Neutrophil (primary cell): ENCODE measurements around the gene HMCN1.

ENCODE experiments used
- H3K27ac ChIP-seq: fragments of 200-600 bp; sonication (generic); 2 replicates; pipeline ENCODE4 v1.5.1; 2016; ENCODE audit warnings: mild to moderate bottlenecking, moderate library complexity
- H3K27me3 ChIP-seq: fragments of 200-600 bp; sonication (generic); 2 replicates; pipeline ENCODE4 v1.6.0; 2016; ENCODE audit warnings: mild to moderate bottlenecking
- H3K36me3 ChIP-seq: fragments of 200-600 bp; sonication (generic); 2 replicates; pipeline ENCODE4 v1.5.1; 2017
- H3K4me1 ChIP-seq, 2 experiments: fragments of 200-600 bp in 1 of 2; sonication (generic) in 1 of 2; 1 replicate in 1 of 2; 2 replicates in 1 of 2; pipeline versions ENCODE4 v1.5.1 to v1.6.1; 2013 to 2016; ENCODE audit warnings: low read depth in 1 of 2, low read length in 1 of 2, mild to moderate bottlenecking in 1 of 2, moderate library complexity in 1 of 2; ENCODE audit not compliant: control insufficient read depth in 1 of 2, insufficient read depth in 1 of 2
- H3K4me3 ChIP-seq, 2 experiments: fragments of 200-600 bp in 1 of 2; sonication (generic) in 1 of 2; 1 replicate in 1 of 2; 2 replicates in 1 of 2; pipeline ENCODE4 v1.5.1; 2013 to 2016; ENCODE audit warnings: low read depth in 1 of 2, low read length in 1 of 2, mild to moderate bottlenecking in 1 of 2, moderate library complexity in 1 of 2
- H3K9me3 ChIP-seq: fragments of 200-600 bp; sonication (generic); 2 replicates; pipeline ENCODE4 v1.5.1; 2016
- TF ChIP-seq, protein P1 (sequence below): fragments of 200-600 bp; sonication (generic); IDR thresholded peaks from 2 replicates; pipeline ENCODE4 v1.5.1; 2016; ENCODE audit warnings: antibody characterized with exemption

HMCN1 gene

DNA sequence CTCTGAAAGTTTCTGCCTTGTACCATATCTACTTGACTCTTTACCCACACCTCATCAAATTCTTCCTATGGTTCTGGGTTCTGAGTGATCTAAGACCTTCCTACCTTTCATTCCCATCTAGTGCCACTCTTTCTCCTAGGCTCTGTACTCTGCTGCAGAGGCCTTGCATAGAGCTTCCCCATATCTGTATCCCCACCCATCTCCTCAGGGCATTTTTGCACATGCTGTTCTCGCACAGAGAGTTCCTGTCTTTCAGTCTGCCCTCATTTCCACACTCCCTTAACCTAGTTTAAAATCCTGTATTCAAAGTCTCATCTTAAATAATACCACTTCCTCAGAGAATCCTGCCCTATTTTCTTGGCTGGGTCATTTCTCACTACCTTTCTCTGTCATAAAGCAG is 114.8 kb downstream of the HMCN1 start:
- TF ChIP-seq, protein P1, sequence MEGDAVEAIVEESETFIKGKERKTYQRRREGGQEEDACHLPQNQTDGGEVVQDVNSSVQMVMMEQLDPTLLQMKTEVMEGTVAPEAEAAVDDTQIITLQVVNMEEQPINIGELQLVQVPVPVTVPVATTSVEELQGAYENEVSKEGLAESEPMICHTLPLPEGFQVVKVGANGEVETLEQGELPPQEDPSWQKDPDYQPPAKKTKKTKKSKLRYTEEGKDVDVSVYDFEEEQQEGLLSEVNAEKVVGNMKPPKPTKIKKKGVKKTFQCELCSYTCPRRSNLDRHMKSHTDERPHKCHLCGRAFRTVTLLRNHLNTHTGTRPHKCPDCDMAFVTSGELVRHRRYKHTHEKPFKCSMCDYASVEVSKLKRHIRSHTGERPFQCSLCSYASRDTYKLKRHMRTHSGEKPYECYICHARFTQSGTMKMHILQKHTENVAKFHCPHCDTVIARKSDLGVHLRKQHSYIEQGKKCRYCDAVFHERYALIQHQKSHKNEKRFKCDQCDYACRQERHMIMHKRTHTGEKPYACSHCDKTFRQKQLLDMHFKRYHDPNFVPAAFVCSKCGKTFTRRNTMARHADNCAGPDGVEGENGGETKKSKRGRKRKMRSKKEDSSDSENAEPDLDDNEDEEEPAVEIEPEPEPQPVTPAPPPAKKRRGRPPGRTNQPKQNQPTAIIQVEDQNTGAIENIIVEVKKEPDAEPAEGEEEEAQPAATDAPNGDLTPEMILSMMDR: no peak
- no peaks in the 10 kb centered on the region for H3K36me3 ChIP-seq
- H3K27me3 ChIP-seq: no peaks in the 10 kb centered on the region
- H3K4me3 ChIP-seq: no peak overlapping the region
- no peak overlapping the region for H3K27ac ChIP-seq
- no peaks in the 10 kb centered on the region for H3K4me1 ChIP-seq
- no peaks in the 10 kb centered on the region for H3K9me3 ChIP-seq

DNA sequence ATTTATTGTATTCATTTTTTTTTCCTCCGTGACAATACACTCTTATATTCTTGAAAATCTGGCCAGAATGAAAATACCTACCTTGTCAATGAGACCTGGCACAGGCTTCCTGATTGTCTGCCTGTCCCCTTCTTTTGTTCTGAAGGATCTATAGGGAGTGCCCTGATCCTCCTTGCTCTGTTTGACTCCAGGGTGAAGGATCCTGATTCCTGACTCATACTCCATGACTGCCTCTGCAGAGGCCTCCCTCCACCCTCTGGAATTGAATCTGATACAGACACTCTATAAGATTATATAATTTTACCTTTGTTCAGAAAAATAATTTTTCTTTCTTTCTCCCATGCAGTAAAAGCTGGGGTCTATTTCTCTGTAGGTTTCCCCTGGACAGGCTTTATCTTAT is 116.2 kb downstream of the HMCN1 start:
- TF ChIP-seq, protein P1: no peak
- no peaks in the 10 kb centered on the region for H3K4me1 ChIP-seq
- no peaks in the 10 kb centered on the region for H3K9me3 ChIP-seq
- no peaks in the 10 kb centered on the region for H3K27me3 ChIP-seq
- H3K27ac ChIP-seq: no peak overlapping the region
- no peak overlapping the region for H3K4me3 ChIP-seq
- no peaks in the 10 kb centered on the region for H3K36me3 ChIP-seq

DNA sequence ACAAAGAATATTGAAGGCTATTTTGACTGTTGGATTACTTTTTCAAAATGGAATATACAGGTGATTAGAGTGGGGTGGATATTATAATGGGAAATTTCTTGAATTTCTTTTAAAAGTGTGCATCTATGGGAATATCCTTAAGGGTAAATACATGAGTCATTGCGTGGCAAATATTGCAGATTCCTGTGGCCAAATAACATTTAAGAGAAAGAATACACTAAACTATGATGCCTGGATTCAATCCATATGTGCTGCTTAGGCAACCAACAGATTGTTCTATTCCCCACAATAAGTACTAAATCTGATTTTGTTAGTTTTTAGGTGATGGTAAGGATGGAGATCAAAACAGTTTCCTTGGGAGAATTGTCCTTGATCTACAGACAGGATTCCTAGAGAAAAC is 119.5 kb downstream of the HMCN1 start:
- H3K4me3 ChIP-seq: no peak overlapping the region
- no peak overlapping the region for H3K27ac ChIP-seq
- no peaks in the 10 kb centered on the region for H3K4me1 ChIP-seq
- no peaks in the 10 kb centered on the region for H3K27me3 ChIP-seq
- TF ChIP-seq, protein P1: no peak
- H3K36me3 ChIP-seq: no peaks in the 10 kb centered on the region
- H3K9me3 ChIP-seq: no peaks in the 10 kb centered on the region

DNA sequence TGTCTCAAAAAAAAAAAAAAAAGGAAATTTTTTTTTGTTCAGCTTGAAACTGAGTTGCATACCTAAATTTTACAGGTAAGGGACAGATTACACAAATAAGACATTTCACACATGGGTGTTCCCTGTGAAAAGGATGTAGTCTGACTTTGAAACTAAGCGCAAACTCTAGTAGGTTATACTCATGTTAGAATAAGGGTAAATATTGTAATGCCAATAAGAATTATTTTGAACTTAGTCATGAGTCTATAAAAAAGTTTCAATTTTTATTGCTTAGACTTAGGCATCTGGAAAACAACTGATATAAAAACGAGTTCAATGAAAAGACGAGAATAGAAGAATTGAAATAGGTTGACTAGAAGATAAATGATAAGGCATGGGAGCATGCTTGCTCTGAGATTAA is 122.3 kb downstream of the HMCN1 start:
- Histone ChIP-seq H3K4me1 (no peaks in the 10 kb centered on the region), H3K9me3 (no peaks in the 10 kb centered on the region), H3K27ac (no peak overlapping the region), H3K4me3 (no peak overlapping the region), H3K27me3 (no peaks in the 10 kb centered on the region), H3K36me3 (no peaks in the 10 kb centered on the region)
- TF ChIP-seq, protein P1: no peak

DNA sequence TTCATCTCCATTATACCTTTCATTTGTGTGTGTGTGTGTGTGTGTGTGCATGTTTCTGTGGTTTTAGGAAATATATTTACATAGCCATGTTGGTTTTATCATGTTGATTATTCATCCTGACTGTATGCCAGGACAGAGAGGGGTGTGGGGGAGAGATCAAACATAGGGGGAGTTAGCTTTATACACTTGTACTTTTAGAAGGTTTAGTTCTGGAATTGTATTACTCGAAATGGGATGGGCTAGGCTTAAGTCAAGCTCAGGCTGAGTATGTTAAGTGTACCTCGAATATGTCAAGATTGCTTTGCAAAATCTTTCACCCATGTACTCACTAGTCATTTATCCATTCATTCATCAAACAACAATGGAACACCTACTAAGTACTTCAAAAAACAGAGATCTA is 123.3 kb downstream of the HMCN1 start:
- Histone ChIP-seq H3K27me3 (no peaks in the 10 kb centered on the region), H3K4me1 (no peaks in the 10 kb centered on the region), H3K36me3 (no peaks in the 10 kb centered on the region), H3K4me3 (no peak overlapping the region), H3K9me3 (no peaks in the 10 kb centered on the region), H3K27ac (no peak overlapping the region)
- TF ChIP-seq, protein P1: no peak

DNA sequence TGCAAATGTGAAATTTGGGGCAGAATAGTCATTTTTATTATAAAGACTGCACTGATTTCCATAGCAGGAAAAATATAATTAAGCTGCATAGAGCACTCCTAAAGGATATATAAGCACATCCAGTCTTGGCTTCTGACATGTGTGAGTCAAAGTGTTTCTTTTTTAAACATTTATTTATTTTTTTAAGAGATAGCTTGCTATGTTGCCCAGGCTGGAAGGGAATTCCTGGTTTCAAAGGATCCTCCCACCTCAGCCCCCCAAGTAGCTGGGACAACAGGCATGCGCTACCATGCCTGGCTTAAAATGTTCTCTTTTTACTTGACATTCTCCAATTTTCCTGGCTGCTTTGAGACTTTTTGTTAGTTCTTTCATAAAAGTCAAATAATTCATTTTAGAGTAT is 126.1 kb downstream of the HMCN1 start:
- no peak overlapping the region for H3K27ac ChIP-seq
- no peak overlapping the region for H3K4me3 ChIP-seq
- TF ChIP-seq, protein P1: no peak
- H3K27me3 ChIP-seq: no peaks in the 10 kb centered on the region
- H3K36me3 ChIP-seq: no peaks in the 10 kb centered on the region
- H3K9me3 ChIP-seq: no peaks in the 10 kb centered on the region
- H3K4me1 ChIP-seq: no peaks in the 10 kb centered on the region
